ENCODE results near the gene GPR108.

Gene GPR108

GRCh38 chr19:6721138-6721474 lies 16.3 kb downstream of the GPR108 start:
- no peak overlapping the region for H3K9ac ChIP-seq (ENCODE audit: low read depth, low read length, poor library complexity, severe bottlenecking)

GRCh38 chr19:6720369-6721137 lies 16.8 kb downstream of the GPR108 start, which contains the start of gene C3:
Gene C3 (minus strand): TSS chr19:6720650. CDS start chr19:6720589, 61 bp downstream.
- Histone ChIP-seq H3K27me3 (ENCODE audit: insufficient read depth, low read length, poor library complexity, severe bottlenecking) (no peaks in the 10 kb centered on the region), H3K4me2 (ENCODE audit: low read depth, low read length, poor library complexity, severe bottlenecking) (no peak within 1 kb of the TSS), H3F3A (ENCODE audit: low read depth) (no peaks in the 10 kb centered on the region), H3K9me2 (replicated peaks; ENCODE audit: low read depth, low read length) (no peaks in the 10 kb centered on the region), H3K79me2 (ENCODE audit: insufficient read depth, low read length) (no peaks in the 10 kb centered on the region), H3K36me3 (ENCODE audit: insufficient read depth, low read length) (no peaks in the 10 kb centered on the region), H4K20me1 (ENCODE audit: insufficient read depth, low read length, poor library complexity, severe bottlenecking) (no peaks in the 10 kb centered on the region), H2AFZ (ENCODE audit: low read length) (no peak within 1 kb of the TSS), H3K4me1 (ENCODE audit: insufficient read depth, low read length, poor library complexity, severe bottlenecking) (no peaks in the 10 kb centered on the region), H3K9me3 (ENCODE audit: insufficient read depth, low read depth, low read length) (no peaks in the 10 kb centered on the region), H3K4me3 (ENCODE audit: low read length, poor library complexity, severe bottlenecking) (no peak within 1 kb of the TSS), H3K9ac (ENCODE audit: low read depth, low read length, poor library complexity, severe bottlenecking) (no peak within 1 kb of the TSS)
- no peak for TF ChIP-seq CTCF (conservative IDR thresholded peaks at IDR 0.05; ENCODE audit: low read length)
- TF ChIP-seq EZH2phosphoT487 (IDR thresholded peaks at IDR 0.05; ENCODE audit: borderline replicate concordance): no peak

More at GRCh38 chr19:6721138-6721474, 16.3 kb downstream of the GPR108 start:
- H3K9me2 ChIP-seq (replicated peaks; ENCODE audit: low read depth, low read length): no peaks in the 10 kb centered on the region
- no peaks in the 10 kb centered on the region for H3K27me3 ChIP-seq (ENCODE audit: insufficient read depth, low read length, poor library complexity, severe bottlenecking)
- no peaks in the 10 kb centered on the region for H3K4me1 ChIP-seq (ENCODE audit: insufficient read depth, low read length, poor library complexity, severe bottlenecking)
- H3K4me3 ChIP-seq (ENCODE audit: low read length, poor library complexity, severe bottlenecking): no peak overlapping the region
- no peak overlapping the region for H2AFZ ChIP-seq (ENCODE audit: low read length)
- no peak overlapping the region for H3K4me2 ChIP-seq (ENCODE audit: low read depth, low read length, poor library complexity, severe bottlenecking)
- no peaks in the 10 kb centered on the region for H4K20me1 ChIP-seq (ENCODE audit: insufficient read depth, low read length, poor library complexity, severe bottlenecking)
- H3K79me2 ChIP-seq (ENCODE audit: insufficient read depth, low read length): no peaks in the 10 kb centered on the region
- H3K9me3 ChIP-seq (ENCODE audit: insufficient read depth, low read depth, low read length): no peaks in the 10 kb centered on the region
- TF ChIP-seq EZH2phosphoT487 (IDR thresholded peaks at IDR 0.05; ENCODE audit: borderline replicate concordance) (no peak), CTCF (conservative IDR thresholded peaks at IDR 0.05; ENCODE audit: low read length) (no peak)
- H3K36me3 ChIP-seq (ENCODE audit: insufficient read depth, low read length): no peaks in the 10 kb centered on the region
- H3F3A ChIP-seq (ENCODE audit: low read depth): no peaks in the 10 kb centered on the region

DNA sequence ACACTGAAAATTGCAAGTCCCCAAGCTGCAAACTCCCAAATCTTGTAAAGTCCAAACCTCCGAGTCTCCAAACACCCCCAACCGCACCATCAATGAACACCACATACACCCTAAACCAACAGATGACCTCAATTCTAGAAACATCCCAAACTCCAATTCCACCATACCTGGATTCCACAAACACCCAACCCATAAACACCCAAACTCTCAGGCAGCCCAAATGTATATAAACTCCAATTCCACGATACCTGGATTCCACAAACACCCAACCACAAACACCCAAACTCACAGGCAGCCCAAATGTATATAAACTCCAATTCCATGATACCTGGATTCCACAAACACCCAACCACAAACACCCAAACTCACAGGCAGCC lies 17.4 kb downstream of the GPR108 start:
- H3K4me2 ChIP-seq (ENCODE audit: low read depth, low read length, poor library complexity, severe bottlenecking): no peak overlapping the region
- no peaks in the 10 kb centered on the region for H4K20me1 ChIP-seq (ENCODE audit: insufficient read depth, low read length, poor library complexity, severe bottlenecking)
- H3K36me3 ChIP-seq (ENCODE audit: insufficient read depth, low read length): no peaks in the 10 kb centered on the region
- H3K4me3 ChIP-seq (ENCODE audit: low read length, poor library complexity, severe bottlenecking): no peak overlapping the region
- no peaks in the 10 kb centered on the region for H3K9me2 ChIP-seq (replicated peaks; ENCODE audit: low read depth, low read length)
- H3K9ac ChIP-seq (ENCODE audit: low read depth, low read length, poor library complexity, severe bottlenecking): no peak overlapping the region
- no peaks in the 10 kb centered on the region for H3K79me2 ChIP-seq (ENCODE audit: insufficient read depth, low read length)
- no peaks in the 10 kb centered on the region for H3K9me3 ChIP-seq (ENCODE audit: insufficient read depth, low read depth, low read length)
- no peak for TF ChIP-seq EZH2phosphoT487 (IDR thresholded peaks at IDR 0.05; ENCODE audit: borderline replicate concordance)
- TF ChIP-seq CTCF (conservative IDR thresholded peaks at IDR 0.05; ENCODE audit: low read length): no peak
- H2AFZ ChIP-seq (ENCODE audit: low read length): no peak overlapping the region
- H3F3A ChIP-seq (ENCODE audit: low read depth): no peaks in the 10 kb centered on the region
- H3K4me1 ChIP-seq (ENCODE audit: insufficient read depth, low read length, poor library complexity, severe bottlenecking): no peaks in the 10 kb centered on the region
- no peaks in the 10 kb centered on the region for H3K27me3 ChIP-seq (ENCODE audit: insufficient read depth, low read length, poor library complexity, severe bottlenecking)
